ENCODE measurements around the gene SSR4. TPM values are rescaled to one million over a fixed set of nuclear protein-coding genes. Genes with fewer than 3 reads are reported as not detected.

The SSR4 gene
- total RNA-seq, 1 experiment from 2014 or later = 353 TPM

DNA sequence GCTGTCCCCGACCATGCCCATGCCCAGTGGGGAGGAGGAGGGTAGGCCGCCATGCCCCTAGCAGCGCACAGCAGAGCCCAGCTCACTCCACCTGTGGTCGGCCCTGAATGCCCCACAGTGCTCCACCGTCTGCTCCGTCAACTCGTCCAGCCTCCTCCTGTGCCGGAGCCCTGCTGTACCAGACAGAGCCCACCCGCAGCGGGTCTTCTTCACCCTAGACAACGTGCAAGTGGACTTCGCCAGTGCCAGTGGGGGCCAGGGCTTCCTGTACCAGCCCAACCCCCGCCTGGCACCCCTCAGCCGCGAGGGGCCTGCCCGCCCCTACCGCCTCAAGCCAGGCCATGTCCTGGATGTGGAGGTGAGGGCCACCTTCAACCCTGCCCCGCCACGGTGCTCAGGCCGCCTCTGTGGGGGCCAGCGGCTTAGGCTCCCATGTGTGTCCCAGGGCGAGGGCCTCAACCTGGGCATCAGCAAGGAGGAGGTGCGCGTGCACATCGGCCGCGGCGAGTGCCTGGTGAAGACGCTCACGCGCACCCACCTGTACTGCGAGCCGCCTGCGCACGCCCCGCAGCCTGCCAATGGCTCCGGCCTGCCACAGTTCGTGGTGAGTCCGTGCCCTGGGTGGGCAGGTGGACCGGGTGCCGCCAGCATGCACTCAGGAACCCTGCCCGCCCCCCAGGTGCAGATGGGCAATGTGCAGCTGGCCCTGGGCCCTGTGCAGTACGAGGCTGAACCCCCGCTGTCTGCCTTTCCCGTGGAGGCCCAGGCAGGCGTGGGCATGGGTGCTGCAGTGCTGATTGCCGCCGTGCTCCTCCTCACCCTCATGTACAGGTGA, 20.5 kb upstream of the SSR4 start:
- intact Hi-C loops (cut with micrococcal nuclease; ENCODE audit: unreplicated experiment) = no loop called here
- Histone ChIP-seq H3K9me3 (no peaks in the 10 kb centered on the region), H3K27me3 (replicated peaks; ENCODE audit: control insufficient read depth, insufficient read depth, low read length) (no peaks in the 10 kb centered on the region), H3K4me1 (no peaks in the 10 kb centered on the region), H3K36me3 (ENCODE audit: control insufficient read depth, insufficient read depth, low read length) (no peaks in the 10 kb centered on the region), H3K4me3 (ENCODE audit: low read depth, low read length) (no peak overlapping the region)
- DNase-seq = no peak
- Mint-ChIP-seq H3K4me1 (ENCODE audit: low read depth, unreplicated experiment) (no peaks in the 10 kb centered on the region), H3K36me3 (ENCODE audit: insufficient read depth, unreplicated experiment) (no peaks in the 10 kb centered on the region), H3K4me3 (ENCODE audit: unreplicated experiment) (no peak overlapping the region), H3K27me3 (ENCODE audit: insufficient read depth, unreplicated experiment) (no peaks in the 10 kb centered on the region), H3K9me3 (ENCODE audit: unreplicated experiment) (no peaks in the 10 kb centered on the region), H3K27ac (ENCODE audit: unreplicated experiment) (no peak overlapping the region)
- ChIA-PET CTCF (no interaction called here), POLR2A (no interaction called here)
- TF ChIP-seq, protein P1, sequence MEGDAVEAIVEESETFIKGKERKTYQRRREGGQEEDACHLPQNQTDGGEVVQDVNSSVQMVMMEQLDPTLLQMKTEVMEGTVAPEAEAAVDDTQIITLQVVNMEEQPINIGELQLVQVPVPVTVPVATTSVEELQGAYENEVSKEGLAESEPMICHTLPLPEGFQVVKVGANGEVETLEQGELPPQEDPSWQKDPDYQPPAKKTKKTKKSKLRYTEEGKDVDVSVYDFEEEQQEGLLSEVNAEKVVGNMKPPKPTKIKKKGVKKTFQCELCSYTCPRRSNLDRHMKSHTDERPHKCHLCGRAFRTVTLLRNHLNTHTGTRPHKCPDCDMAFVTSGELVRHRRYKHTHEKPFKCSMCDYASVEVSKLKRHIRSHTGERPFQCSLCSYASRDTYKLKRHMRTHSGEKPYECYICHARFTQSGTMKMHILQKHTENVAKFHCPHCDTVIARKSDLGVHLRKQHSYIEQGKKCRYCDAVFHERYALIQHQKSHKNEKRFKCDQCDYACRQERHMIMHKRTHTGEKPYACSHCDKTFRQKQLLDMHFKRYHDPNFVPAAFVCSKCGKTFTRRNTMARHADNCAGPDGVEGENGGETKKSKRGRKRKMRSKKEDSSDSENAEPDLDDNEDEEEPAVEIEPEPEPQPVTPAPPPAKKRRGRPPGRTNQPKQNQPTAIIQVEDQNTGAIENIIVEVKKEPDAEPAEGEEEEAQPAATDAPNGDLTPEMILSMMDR (IDR thresholded peaks at IDR 0.05; ENCODE audit: insufficient read depth in 1 of 2, low read depth in 1 of 2, low read length in 1 of 2, severe bottlenecking in 1 of 2, unreplicated experiment in 1 of 2) = no peak
- BruUV-seq (replicated peaks) = no TSS peak

- intact Hi-C loops (cut with micrococcal nuclease; ENCODE audit: unreplicated experiment) = no loop called here
- H3K9me3 ChIP-seq = no peaks in the 10 kb centered on the region
- no peak for DNase-seq
- CTCF ChIA-PET = no interaction called here
- Mint-ChIP-seq H3K27ac (ENCODE audit: unreplicated experiment) (no peak overlapping the region), H3K9me3 (ENCODE audit: unreplicated experiment) (no peaks in the 10 kb centered on the region), H3K27me3 (ENCODE audit: insufficient read depth, unreplicated experiment) (no peaks in the 10 kb centered on the region), H3K36me3 (ENCODE audit: insufficient read depth, unreplicated experiment) (peaks cover 2% of the 10 kb centered on the region), H3K4me1 (ENCODE audit: low read depth, unreplicated experiment) (no peaks in the 10 kb centered on the region), H3K4me3 (ENCODE audit: unreplicated experiment) (no peak overlapping the region)
- no peaks in the 10 kb centered on the region for H3K36me3 ChIP-seq (ENCODE audit: control insufficient read depth, insufficient read depth, low read length)
- POLR2A ChIA-PET = no interaction called here
- H3K4me1 ChIP-seq = no peaks in the 10 kb centered on the region
- H3K27me3 ChIP-seq (replicated peaks; ENCODE audit: control insufficient read depth, insufficient read depth, low read length) = no peaks in the 10 kb centered on the region
- H3K4me3 ChIP-seq (ENCODE audit: low read depth, low read length) = no peak overlapping the region
- TF ChIP-seq, protein P1 (IDR thresholded peaks at IDR 0.05; ENCODE audit: insufficient read depth in 1 of 2, low read depth in 1 of 2, low read length in 1 of 2, severe bottlenecking in 1 of 2, unreplicated experiment in 1 of 2) = no peak
- no TSS peak for BruUV-seq (replicated peaks)
These were observed 19.7 kb upstream of the SSR4 start for GRCh38 chrX:153774576-153775292.

DNA sequence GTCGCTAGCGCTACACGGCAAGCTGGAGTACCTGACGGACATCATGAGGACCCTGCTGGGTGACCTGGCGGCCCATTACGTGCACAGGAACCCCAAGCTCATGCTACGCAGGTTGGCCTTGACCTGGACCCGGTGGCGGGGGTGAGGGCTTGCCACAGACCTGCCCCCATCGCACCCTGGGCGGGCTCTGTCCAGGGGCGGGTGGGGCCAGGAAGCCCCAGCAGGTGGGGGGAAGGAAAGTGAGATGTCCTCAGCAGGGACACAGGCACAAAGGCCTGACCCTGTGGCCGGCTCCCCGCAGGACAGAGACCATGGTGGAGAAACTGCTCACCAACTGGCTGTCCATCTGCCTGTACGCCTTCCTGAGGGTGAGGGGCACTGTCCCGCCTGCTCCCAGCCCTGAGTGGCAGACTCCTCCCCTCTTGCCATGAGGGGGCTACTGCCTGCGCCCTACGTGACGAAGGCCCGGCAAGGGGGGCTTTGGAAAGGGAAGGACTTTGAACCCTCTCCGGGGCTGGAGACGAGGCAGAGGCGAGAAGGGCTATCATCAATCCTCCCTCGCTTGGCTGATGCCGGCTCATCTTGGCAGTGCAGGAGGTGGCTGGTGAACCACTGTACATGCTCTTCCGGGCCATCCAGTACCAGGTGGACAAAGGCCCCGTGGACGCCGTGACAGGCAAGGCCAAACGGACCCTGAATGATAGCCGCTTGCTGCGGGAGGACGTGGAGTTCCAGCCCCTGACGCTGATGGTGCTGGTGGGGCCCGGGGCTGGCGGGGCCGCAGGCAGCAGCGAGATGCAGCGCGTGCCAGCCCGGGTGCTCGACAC, 19.0 kb upstream of the SSR4 start:
- intact Hi-C loops (cut with micrococcal nuclease; ENCODE audit: unreplicated experiment) = no loop called here
- DNase-seq = no peak
- BruUV-seq (replicated peaks) = no TSS peak
- H3K4me1 ChIP-seq = no peaks in the 10 kb centered on the region
- ChIA-PET CTCF (no interaction called here), POLR2A (no interaction called here)
- no peak overlapping the region for H3K4me3 ChIP-seq (ENCODE audit: low read depth, low read length)
- Mint-ChIP-seq H3K4me1 (ENCODE audit: low read depth, unreplicated experiment) (no peaks in the 10 kb centered on the region), H3K27me3 (ENCODE audit: insufficient read depth, unreplicated experiment) (no peaks in the 10 kb centered on the region), H3K36me3 (ENCODE audit: insufficient read depth, unreplicated experiment) (peaks cover 6% of the 10 kb centered on the region), H3K9me3 (ENCODE audit: unreplicated experiment) (no peaks in the 10 kb centered on the region), H3K4me3 (ENCODE audit: unreplicated experiment) (no peak overlapping the region), H3K27ac (ENCODE audit: unreplicated experiment) (no peak overlapping the region)
- no peaks in the 10 kb centered on the region for H3K27me3 ChIP-seq (replicated peaks; ENCODE audit: control insufficient read depth, insufficient read depth, low read length)
- no peaks in the 10 kb centered on the region for H3K9me3 ChIP-seq
- no peaks in the 10 kb centered on the region for H3K36me3 ChIP-seq (ENCODE audit: control insufficient read depth, insufficient read depth, low read length)
- TF ChIP-seq, protein P1 (IDR thresholded peaks at IDR 0.05; ENCODE audit: insufficient read depth in 1 of 2, low read depth in 1 of 2, low read length in 1 of 2, severe bottlenecking in 1 of 2, unreplicated experiment in 1 of 2) = no peak
